Measurements from ENCODE around the gene MARCHF6.
"Not testable (repeated sequence)": the region's sequence is repeated elsewhere in the genome, so short reads cannot be mapped to it uniquely, and the experiment has no call there.

DNA sequence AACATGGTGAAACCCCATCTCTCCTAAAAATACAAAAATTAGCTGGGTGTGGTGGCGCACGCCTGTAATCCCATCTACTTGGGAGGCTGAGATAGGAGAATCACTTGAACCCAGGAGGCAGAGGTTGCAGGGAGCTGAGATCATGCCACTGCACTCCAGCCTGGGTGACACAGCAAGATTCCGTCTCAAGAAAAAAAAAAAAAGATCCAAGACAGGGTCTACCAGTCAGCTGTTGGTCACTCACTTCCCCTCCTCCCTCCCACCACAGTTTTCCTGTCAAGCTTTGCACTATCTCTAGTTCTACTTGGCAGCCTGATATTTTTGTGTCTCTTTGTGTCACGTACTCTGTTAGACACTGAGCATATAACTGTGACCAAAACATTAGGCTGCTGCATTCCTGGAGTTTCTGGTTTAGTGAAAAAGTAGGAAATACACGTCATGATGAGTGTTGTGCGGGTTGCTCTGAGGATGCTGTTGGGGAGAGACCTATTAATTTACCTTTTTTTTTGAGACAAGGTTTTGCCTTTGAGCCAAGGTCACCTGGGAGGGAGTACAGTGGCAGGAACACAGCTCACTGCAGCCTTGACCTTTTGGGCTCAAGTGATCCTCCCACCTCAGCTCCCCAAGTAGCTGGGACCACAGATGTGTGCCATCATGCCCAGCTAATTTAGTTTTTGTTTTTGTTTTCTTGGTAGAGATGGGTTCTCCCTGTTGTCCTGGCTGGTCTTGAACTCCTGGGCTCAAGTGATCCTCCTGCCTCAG, 39.3 kb downstream of the MARCHF6 start:
- not testable (repeated sequence) for TF ChIP-seq RFX5 (IDR thresholded peaks at IDR 0.05; ENCODE audit: borderline replicate concordance, low read depth, low read length); CTCF (IDR thresholded peaks at IDR 0.05; ENCODE audit: control extremely low read depth in 1 of 3, insufficient read depth in 1 of 3, low read depth in 1 of 3, low read length in 3 of 3); SIN3A (conservative IDR thresholded peaks at IDR 0.05 in 1 of 2, IDR thresholded peaks at IDR 0.05 in 1 of 2; ENCODE audit: low read depth in 1 of 2, low read length in 2 of 2); YY1 (IDR thresholded peaks at IDR 0.05; ENCODE audit: low read depth, low read length); EZH2 (IDR thresholded peaks at IDR 0.05; ENCODE audit: low read depth, low read length, severe bottlenecking); EP300 (IDR thresholded peaks at IDR 0.05; ENCODE audit: borderline replicate concordance in 1 of 2, low read depth in 2 of 2, low read length in 2 of 2); JUND (IDR thresholded peaks at IDR 0.05; ENCODE audit: low read length); RAD21 (IDR thresholded peaks at IDR 0.05 in 1 of 2, conservative IDR thresholded peaks at IDR 0.05 in 1 of 2; ENCODE audit: low read depth in 2 of 2, low read length in 2 of 2); CBX8 (IDR thresholded peaks at IDR 0.05; ENCODE audit: borderline replicate concordance, low read depth, low read length); MAFK (IDR thresholded peaks at IDR 0.05; ENCODE audit: low read depth, low read length); JUN (IDR thresholded peaks at IDR 0.05; ENCODE audit: low read depth, low read length)
- TF ChIP-seq, protein P1, sequence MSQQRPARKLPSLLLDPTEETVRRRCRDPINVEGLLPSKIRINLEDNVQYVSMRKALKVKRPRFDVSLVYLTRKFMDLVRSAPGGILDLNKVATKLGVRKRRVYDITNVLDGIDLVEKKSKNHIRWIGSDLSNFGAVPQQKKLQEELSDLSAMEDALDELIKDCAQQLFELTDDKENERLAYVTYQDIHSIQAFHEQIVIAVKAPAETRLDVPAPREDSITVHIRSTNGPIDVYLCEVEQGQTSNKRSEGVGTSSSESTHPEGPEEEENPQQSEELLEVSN (IDR thresholded peaks at IDR 0.05) = not testable (repeated sequence)

All from H1 (cell line).